ENCODE results near the gene ZMYM4.

GRCh38 chr1:35320937-35321336 is 52.4 kb downstream of the ZMYM4 start:
- no peak for TF ChIP-seq POLR2A (IDR thresholded peaks at IDR 0.05; ENCODE audit: low read depth, low read length)
- TF ChIP-seq POU2F2 (IDR thresholded peaks at IDR 0.05; ENCODE audit: low read depth, low read length): no peak

Measured in GM12891 (cell line).